Glomerular endothelial cell (primary cell): ENCODE results near the gene INO80. TPM values are rescaled to one million over a fixed set of nuclear protein-coding genes. Genes with fewer than 3 reads are reported as not detected.
"Not testable (repeated sequence)": the region's sequence is repeated elsewhere in the genome, so short reads cannot be mapped to it uniquely, and the experiment has no call there.

ENCODE experiments used
- DNase-seq: peaks from one replicate; pipeline ENCODE4 v3.0.0-alpha.2; 2011; ENCODE audit warnings: low read depth, low spot score; ENCODE audit errors: extremely low read depth
- total RNA-seq: library from RNA; depleted of rRNA; stranded (reverse); fragments of >200 nt; gene quantifications from 2 replicates; pipeline ENCODE4 v1.2.3, GENCODE V29; 2015

The INO80 gene, protein sequence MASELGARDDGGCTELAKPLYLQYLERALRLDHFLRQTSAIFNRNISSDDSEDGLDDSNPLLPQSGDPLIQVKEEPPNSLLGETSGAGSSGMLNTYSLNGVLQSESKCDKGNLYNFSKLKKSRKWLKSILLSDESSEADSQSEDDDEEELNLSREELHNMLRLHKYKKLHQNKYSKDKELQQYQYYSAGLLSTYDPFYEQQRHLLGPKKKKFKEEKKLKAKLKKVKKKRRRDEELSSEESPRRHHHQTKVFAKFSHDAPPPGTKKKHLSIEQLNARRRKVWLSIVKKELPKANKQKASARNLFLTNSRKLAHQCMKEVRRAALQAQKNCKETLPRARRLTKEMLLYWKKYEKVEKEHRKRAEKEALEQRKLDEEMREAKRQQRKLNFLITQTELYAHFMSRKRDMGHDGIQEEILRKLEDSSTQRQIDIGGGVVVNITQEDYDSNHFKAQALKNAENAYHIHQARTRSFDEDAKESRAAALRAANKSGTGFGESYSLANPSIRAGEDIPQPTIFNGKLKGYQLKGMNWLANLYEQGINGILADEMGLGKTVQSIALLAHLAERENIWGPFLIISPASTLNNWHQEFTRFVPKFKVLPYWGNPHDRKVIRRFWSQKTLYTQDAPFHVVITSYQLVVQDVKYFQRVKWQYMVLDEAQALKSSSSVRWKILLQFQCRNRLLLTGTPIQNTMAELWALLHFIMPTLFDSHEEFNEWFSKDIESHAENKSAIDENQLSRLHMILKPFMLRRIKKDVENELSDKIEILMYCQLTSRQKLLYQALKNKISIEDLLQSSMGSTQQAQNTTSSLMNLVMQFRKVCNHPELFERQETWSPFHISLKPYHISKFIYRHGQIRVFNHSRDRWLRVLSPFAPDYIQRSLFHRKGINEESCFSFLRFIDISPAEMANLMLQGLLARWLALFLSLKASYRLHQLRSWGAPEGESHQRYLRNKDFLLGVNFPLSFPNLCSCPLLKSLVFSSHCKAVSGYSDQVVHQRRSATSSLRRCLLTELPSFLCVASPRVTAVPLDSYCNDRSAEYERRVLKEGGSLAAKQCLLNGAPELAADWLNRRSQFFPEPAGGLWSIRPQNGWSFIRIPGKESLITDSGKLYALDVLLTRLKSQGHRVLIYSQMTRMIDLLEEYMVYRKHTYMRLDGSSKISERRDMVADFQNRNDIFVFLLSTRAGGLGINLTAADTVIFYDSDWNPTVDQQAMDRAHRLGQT (N-terminal part only)
- 22.6 and 25.4 TPM in 2 replicates for total RNA-seq

DNA sequence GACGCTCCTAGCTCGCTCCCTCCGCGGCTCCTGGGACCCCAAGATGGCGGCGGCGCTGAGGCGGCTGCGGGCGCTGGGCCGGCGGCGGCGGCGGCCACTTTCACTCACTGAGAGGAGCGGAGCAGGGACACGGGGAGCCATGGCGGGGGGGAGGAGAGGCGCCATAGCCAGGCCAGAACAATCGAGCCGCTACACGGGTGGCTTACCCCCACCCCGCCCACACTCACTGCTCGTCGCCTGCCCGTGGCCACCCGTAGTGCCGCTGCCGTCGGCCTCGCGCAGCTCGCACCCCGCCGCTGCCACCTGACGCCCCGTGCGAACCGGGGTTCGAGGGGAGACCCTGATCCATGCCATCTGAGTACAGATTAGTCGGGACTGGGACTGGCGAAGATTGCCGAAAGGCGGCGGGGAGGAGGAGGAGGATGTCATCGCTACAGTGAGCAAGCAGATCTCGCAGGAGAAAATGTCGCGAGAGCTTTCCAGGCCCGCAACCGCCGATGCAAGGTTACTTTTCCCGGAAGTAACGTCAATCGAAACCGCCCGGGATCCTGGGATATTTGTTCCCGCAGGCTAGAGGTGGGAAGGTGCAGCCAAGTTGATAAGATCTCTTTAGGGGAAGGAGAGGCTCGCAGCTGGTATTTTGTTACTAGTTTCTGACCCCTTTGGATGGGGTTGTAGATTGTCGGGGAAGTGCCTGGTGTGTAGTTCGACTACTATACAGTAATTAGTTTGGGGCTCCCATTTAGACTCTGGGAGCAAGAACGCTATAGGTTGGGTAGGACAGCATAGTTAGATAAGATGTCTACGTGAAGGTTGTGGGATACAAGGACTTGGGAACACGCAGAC, at the start of gene INO80:
INO80 (minus strand) TSS at position 165 of the 846 bp plus-strand sequence. CDS start 19,970 bp downstream, outside the sequence.
- peak; percentile 97 for DNase-seq

- no peak for DNase-seq
Measured at GRCh38 chr15:41161736-41162135, 45.7 kb upstream of the INO80 start.

DNA sequence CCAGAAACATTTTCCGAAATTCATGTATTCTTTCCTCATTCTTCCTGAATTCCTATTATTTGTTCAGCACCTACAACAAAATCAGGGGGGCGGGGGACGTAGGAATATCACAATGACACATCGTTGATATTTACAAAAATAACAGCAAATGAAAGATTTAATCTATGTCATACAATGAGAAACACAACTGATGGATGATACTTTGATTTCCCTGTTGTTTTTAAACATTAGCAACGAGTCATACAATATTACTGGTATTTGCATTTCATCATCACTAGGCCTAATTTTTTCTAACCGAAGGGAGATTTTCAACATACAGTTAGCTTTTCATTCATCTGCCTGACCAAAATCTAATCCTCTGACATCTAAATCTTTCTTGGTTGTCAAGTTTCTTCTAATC, 45.3 kb upstream of the INO80 start:
- no peak for DNase-seq

DNA sequence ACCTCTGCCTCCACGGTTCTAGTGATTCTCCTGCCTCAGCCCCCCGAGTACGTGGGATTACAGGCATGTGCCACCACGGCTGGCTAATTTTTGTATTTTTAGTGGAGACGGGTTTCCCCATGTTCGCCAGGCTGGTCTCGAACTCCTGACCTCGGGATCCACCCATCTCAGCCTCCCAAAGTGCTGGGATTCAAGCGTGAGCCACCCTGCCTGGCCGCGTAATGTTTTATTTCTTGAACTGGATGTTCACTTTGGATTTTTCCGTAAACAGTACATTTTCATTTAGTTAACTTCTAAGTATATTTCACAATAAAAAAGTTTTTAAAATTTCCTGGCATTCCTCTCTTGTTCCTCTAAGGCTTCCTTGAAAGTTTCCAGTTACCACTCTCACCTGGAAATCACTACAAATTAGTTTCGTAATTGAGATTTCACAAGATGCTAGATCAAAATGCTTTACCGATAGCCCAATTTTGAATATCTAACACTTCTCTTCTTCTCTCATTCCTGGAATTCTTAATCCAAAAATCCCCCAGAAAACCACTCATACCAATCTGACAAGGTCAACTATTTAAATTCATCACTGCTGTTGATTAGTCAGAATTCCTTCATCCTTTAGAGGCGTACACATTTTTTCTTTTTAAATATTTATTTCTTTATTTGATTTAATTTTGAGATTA, 44.7 kb upstream of the INO80 start:
- no peak for DNase-seq

GRCh38 chr15:41154412-41154811, 38.3 kb upstream of the INO80 start:
- no peak for DNase-seq

- DNase-seq, result no peak
Measured at GRCh38 chr15:41153733-41154132, 37.7 kb upstream of the INO80 start.

- no peak for DNase-seq
Measured at GRCh38 chr15:41151451-41152005, 35.4 kb upstream of the INO80 start.

- DNase-seq, result no peak
Measured at GRCh38 chr15:41150279-41150678, 34.2 kb upstream of the INO80 start.

GRCh38 chr15:41148065-41148464, 32.0 kb upstream of the INO80 start:
- no peak for DNase-seq

GRCh38 chr15:41139619-41140018, 23.5 kb upstream of the INO80 start:
- no peak for DNase-seq

DNA sequence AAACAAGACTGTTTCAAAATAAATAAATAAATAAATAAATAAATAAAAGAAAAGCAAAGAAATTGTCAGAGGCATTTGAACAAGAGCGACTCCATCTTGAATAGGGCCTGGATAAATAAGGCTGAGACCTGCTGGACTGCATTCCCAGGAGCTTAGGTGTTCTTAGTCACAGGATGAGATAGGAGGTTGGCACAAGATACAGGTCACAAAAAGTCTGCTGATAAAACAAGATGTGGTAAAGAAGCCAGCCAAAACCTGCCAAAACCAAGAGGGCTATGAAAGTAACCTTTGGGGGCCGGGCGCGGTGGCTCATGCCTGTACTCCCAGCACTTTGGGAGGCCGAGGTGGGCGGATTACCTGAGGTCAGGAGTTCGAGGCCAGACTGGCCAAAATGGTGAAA, 23.0 kb upstream of the INO80 start:
- DNase-seq, result not testable (repeated sequence)

GRCh38 chr15:41135580-41135979, 19.5 kb upstream of the INO80 start:
- not testable (repeated sequence) for DNase-seq

GRCh38 chr15:41133454-41133853, 17.4 kb upstream of the INO80 start:
- DNase-seq, result no peak

DNA sequence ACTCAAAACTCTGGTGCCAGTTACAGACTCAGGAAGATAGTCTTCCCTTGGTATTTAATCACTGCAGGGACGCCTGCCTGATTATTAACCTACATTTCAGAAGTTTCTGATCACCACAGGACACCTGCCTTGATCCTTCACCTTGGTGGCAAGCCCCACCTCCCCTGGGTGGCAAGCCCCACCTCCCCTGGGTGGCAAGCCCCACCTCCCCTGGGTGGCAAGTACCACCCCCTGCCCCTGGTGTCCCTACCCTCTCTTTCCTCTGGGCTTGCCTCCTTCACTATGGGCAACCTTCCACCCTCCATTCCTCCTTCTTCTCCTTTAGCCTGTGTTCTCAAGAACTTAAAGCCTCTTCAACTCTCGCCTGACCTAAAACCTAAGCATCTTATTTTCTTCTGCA, 16.0 kb upstream of the INO80 start:
- not testable (repeated sequence) for DNase-seq

DNA sequence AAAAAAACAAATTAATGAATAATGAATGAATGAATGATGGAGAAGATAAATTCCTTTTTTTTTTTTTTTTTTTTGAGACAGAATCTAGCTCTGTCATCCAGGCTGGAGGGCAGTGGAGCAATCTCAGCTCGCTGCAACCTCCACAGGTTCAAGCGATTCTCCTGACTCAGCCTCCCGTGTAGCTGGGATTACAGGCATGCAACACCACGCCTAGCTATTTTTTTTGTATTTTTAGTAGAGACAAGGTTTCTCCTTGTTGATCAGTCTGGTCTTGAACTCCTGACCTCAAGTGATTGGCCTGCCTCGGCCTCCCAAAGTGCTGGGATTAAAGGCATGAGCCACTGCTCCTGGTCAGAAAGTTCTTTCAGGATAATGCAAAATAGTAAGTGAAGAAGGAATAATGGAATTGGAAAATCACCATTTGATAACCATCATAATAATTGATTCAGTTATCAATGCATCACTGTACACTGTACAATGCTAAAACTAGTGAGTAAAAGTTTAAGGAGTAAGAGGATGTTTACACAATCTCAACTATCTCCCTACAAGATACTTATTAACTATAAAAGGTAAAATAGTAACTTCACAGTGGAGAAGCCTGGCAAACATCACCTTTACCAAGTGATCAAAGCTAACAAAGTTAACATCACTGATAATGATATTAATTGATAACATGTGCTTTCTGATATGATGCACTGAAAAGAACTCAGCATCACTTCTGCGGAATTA, 12.3 kb upstream of the INO80 start:
- DNase-seq, result no peak

DNA sequence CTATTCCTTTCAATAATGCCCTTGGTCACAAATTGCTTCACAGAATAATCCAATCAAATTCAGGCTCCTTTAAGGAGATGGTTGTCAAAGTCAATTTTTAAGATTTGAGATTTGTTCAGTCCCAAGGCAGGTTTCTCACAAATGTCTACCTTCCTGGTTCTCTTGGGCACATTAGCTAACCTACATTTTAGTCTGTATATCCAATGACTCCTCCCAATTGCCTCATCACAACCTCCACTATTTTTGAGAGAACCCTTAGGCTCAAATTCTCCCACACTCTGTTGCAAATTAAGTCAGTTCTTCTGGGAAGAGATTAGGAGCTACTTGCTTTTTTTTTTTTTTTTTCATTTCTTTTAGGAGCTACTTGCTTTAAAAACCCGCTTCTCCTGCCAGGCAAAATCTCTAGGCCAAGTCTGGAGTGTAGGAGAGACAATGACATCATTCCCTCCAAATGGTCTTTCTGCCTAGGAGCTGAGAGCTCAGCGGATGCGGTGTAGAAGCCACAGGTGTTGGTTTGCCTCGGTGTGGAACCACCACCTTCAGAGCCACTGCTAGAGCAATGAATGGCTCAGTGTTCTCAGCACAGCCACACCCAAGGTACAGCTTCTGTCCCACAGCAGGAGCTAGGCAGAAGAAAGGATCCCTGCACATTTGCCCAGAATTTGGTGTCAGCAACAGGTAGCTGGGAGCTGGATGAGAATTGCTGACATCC, 10.0 kb upstream of the INO80 start:
- DNase-seq, result no peak

DNA sequence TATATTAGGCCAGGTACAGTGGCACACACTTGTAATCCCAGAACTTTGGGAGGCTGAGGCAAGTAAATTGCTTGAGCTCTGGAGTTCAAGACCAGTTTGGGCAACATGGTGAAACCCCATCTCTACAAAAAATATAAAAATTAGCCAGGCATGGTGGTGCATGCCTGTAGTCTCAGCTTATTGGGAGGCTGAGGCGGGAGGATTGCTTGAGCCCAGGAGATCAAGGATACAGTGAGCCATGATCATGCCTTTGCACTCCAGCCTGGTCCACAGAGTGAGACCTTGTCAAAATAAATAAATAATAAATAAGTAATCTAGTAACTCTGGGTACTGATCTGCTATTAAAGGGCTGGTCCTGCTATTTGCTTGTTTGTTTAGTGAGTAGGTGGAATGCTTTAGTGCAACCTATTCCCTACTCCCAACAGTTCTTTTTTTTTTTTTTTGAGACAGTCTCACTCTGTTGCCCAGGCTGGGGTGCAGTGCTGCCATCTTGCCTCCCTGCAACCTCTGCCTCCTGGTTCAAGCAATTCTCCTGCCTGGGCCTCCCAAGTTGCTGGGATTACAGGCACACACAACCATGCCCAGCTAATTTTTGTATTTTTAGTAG, 9.1 kb upstream of the INO80 start:
- DNase-seq, result no peak

DNA sequence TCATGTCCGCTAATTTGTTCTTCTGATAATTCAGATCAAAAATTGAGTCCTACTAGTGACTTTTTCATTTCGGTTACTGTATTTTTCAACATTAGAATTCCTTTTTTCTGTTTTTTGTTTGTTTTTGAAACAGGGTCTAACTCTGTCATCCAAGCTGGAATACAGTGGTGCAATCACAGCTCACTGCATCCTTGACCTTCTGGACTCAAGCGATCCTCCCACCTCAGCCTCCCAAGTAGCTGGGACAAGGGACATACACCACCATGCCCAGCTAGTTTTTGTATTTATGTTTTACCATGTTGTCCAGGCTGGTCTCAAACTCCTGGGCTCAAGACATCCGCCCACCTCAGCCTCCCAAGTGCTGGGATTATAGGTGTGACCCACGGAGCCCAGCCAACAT, 8.0 kb upstream of the INO80 start:
- no peak for DNase-seq
